Measurements from ENCODE around the gene IL11RA. TPM values are rescaled to one million over a fixed set of nuclear protein-coding genes. Genes with fewer than 3 reads are reported as not detected.

IL11RA gene
- 0.59 and 0.72 TPM in 2 replicates for total RNA-seq (2014; rRNA removed; shearing (Covaris generic))

DNA sequence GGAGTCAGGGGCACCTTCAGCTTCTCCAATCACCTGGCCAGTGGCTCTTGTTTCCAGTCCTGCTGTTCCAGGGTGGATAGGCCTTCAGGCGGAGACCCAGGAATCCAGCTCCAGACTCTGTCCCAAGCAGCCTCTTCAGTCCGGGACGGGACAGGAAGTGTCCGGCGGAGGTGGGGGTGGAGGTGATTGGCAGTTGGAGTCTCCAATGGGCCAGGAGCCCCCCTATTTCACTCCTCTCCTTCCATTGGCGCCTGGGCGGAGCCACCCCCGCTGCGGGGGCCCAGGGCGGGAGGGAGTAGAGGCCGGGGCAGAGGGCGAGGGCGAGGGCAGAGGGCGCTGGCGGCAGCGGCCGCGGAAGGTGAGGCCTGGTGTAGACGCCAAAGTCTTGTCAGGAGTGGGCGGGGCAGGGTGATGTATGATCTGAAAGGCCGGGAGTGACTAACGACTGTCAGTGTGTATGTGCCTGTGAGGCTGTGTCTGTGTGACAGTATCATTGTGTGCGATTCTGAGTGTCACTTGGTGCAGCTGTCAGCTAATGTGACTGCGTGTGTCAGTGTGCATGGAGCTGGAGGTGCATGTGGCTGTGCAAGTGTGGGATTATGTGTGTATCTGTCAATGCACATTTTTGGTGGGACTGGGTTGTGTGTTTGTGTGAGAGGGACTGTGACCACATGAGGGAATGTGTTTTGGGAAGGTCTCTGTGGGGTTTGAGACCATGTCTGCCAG is at the start of gene IL11RA:
IL11RA (plus strand) TSS at position 310 of the 726 bp plus-strand sequence. CDS start 3,033 bp downstream, outside the sequence.
- no peak for DNase-seq (ENCODE audit: low read depth)

DNA sequence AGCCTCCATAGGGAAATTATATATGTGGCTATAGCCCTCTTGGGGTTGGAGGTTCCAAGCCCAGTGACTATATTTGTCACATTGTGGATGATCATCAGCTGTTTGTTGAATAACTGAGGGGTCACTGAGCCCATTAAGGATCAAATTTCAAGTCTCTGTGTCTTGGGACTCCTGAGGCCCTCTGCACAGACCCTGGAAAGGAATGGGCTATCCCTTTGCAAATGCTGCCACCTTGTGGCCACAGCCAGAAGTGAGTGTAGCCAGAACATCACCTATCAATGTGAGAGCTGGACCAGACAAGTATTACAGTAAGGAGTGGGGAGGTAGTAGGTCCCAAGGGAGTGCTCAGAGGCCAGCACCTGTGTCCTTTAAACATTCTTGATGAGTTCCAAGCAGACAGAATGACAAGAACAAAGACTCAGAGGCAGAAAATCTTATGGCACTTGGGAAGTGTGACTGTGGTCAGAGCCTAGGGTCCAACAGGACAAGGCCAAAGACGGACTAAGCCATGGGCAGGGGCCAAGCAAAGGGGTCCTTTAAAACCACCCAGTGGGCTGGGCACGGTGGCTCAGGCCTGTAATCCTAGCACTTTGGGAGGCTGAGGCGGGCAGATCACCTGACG is 48.3 kb upstream of the IL11RA start:
- peak; percentile 60 for DNase-seq (ENCODE audit: low read depth)

DNA sequence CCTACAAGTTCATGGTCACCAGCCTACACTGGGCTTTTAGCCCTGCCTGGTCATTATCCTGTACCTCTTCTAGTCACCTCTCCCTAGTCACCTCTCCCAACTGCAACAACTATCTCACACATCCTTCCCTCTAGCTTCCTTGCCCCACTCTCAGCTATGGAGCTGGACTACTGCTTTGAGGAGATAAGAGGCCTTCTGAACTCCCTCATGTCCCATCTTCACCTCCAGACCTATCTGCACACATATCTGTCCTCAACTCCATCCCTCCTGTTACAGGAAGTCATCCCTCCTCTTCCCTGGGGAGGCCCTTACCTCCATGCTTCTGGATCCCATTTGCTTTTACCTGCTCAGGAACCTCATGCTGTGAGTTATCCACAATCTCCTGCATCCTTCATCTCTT is 45.8 kb upstream of the IL11RA start:
- DNase-seq (ENCODE audit: low read depth) = no peak

DNA sequence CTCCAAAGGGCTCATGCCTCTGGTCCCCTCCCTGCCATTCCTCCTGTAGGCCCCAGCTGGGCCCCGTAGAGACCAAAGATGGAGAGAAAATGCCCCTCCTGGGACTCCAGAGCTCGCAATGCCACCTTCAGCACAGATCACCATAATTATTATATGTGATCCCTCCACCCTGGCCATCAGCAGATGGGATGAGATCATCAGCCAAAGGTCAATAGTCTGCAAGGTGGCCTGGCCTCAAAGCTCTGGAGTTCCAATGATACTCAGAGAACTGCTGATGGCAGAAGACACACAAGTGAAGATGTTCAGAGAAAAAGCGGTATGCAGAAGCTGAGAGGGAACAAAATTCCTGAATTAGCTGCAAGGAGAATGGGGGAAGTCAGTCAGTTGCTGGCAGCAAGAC is 45.1 kb upstream of the IL11RA start:
- DNase-seq (ENCODE audit: low read depth) = no peak

DNA sequence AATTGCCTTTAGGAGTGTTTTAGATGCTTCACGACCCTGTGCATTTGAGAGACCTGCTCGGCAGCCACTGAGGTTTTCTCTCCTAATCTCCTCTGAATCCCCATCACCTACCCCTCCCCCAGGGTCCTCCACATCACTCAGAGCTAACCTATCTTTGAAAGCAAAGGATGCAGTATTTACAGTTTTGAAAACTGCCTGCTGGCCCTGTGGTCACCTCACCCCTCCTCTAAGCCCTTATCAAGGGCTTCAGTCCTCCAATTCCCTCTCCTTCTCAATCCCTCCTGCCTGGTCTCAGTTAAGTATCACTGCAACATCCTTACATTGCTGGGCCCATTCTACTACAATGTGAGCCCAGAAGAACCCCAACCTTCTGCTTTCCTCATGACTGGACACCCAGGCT is 44.7 kb upstream of the IL11RA start:
- no peak for DNase-seq (ENCODE audit: low read depth)

DNA sequence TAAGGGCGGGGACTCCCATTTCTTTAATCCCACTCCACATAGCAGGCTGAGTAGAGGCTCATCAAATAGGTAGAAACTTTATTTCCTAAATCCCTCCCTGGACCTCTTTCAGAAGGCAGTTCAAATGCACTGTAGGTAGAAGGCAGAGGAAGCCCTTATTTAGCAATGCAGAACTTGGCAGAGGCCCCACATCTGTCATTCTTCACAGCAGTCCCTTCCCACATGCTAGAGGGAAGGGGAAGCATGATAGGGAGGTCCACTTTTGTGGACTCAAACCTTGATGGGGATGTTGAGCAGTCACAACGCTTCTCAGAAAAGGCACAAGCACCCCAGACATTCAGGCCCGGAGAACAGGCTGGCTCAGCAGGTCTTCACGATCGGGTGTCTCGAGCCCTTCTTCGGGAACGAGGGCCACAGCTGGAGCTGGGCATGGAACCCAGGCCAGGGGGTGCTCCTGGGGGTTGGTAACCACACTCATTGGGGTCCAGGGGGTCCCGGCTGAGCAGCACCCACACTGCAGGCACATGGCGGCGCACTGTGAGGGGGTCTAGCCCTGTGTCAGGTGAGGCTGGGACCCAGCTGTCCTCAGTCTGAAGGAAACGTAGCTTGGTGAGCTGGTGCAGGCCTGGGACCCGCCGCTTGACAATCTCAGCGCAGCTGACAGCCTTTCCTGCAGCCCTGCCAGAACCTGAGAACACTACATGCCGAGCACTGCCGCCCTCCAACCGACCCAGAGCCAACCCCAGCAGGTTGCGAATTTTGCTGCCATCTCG is 41.4 kb upstream of the IL11RA start:
- no peak for DNase-seq (ENCODE audit: low read depth)

GRCh38 chr9:34611251-34611810 is 40.7 kb upstream of the IL11RA start:
- no peak for DNase-seq (ENCODE audit: low read depth)

DNA sequence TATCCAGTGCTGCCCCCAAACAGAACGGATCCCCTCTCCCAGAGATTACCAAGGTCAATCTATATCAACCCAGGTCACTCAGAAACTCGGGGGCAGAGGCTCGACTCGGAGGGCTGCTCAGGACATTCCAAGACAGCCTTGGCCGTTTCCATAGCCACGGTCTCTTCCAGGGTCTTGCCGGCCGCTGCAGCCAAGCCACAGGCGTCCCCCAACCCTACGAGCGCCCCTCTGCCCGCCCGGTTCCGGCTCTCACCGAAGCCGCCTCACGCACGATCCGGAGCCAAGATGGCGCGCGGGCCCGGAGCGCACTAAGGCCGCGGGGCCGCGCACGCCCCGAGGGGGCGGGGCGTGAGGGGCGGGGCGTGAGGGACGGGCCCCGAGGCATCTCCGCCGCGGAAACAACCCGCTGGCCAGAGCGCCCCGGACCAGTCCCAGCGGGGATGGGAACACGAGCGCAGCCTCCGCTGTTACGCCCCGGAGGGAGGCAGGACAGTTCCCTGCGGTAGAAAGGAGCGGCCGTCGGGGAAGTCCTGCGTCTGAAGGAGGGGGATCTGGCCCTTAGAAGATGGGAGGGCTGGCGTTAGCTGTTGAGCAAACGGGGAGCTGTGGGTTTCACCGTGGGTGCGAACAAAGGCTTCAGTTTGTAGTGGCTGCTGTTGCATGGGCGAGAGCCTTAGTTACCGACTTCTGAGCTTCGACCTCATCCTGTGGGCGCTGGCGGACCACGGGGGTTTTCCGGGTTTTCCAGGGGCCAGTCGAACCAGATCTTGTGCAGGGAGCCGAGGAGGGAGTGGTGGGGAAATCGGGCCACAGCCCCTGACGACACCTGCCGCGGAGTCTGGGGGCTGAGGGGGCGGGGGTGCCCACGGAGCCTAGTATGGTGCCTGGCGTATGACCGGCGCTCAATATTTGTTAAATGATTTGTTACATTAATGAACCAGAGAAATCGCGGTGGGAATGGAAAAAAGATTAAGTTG is 39.9 kb upstream of the IL11RA start, which contains the start of gene RPP25L:
RPP25L (minus strand) TSS at position 287 of the 977 bp plus-strand sequence. CDS start 801 bp downstream, outside the sequence.
- peak; percentile 81 for DNase-seq (ENCODE audit: low read depth)

DNA sequence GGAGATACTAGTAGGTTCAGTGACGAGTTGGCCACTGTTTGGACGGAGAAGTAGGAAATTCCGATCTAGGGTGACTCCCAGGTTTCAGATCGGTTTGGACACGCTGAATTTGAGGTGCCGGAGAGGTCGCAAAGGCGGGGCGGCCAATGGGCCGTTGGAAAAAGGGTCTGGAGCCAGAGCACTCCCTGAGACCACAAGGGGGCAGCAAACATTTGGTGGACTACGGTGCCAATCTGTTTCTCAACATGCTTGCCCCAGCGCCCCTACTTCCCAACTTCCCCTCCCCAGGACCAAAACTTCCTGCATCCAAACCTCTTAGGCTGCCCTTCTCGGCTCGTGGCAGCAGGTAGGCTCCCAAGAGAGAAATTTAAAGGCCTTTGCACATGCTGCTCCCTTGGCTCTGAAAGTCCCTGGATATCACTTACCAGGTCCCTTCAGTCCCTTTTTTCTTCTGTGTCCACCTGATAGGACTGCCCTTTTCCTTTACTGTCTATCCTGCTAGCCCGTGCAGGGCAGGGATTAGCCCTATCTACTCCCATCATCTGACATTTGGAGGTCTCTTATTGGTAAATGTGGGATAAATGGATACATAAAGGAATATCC is 39.1 kb upstream of the IL11RA start:
- DNase-seq (ENCODE audit: low read depth) = peak; percentile 72

DNA sequence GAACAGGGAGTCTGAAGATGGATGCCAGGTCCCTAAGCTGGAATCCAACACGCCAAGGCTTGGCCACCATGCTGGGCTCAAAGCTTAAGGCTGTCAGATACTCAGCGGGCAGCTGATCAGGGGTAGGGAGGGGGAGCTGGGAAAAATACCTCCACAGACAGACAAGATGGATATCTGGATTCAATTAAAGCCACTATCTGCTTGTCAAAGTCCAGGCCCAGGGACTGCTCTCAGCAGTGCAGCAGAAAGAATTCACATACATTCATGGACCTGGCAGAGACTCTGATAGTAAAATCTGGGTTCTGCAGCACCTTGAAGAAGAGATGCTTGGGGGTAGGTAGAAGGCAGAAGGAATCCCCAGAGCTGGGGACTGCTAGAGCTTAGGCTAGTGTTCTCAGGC is 36.9 kb upstream of the IL11RA start:
- DNase-seq (ENCODE audit: low read depth) = no peak

DNA sequence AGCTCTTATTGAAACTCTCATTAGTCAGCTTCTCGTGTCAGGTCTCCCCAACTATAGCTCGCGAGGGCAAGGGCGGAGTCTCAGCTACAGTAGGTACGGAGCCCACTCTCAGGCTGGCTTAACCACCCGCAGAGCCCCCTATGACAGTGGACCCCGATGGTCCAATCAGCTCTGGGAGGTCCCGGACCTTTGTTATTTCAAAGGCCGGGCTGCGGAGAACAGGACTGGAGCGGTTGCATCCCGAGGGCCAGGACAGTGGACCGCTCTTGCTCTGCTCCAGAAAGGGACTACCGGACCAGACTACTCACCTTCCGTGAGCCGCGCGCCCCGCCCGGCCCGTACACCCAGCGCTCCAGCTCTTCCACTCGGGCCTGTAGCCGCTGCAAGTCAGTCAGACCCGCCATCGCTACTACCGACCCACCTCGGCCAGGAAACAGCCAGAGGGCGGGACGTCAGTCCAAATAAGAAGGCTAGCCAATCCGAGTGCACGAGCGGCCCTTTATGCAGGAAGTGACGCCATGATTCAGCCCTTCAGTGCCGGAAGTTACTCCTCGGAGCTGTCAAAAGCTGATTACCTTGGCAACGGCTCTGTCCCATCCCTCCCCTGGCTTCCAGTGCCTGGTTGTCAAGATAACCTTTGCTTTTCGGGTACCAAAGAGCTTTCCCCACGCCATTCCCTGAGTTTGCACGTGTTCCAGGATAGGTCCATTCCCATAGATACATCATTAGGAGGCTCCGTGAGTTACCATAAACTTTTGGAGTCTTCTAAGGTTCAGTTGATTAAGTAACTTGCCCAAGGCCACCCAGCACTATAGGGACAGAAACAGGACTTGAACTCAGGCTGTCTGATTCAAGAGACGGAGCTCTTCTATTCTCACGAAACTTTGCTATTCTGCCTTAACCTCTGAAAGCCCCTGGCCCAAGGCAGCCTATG is 31.7 kb upstream of the IL11RA start, which contains the start of gene DCTN3:
DCTN3 (minus strand) TSS at position 435 of the 934 bp plus-strand sequence; CDS start at position 404, 31 bp downstream.
- DNase-seq (ENCODE audit: low read depth) = peak; percentile 93

DNA sequence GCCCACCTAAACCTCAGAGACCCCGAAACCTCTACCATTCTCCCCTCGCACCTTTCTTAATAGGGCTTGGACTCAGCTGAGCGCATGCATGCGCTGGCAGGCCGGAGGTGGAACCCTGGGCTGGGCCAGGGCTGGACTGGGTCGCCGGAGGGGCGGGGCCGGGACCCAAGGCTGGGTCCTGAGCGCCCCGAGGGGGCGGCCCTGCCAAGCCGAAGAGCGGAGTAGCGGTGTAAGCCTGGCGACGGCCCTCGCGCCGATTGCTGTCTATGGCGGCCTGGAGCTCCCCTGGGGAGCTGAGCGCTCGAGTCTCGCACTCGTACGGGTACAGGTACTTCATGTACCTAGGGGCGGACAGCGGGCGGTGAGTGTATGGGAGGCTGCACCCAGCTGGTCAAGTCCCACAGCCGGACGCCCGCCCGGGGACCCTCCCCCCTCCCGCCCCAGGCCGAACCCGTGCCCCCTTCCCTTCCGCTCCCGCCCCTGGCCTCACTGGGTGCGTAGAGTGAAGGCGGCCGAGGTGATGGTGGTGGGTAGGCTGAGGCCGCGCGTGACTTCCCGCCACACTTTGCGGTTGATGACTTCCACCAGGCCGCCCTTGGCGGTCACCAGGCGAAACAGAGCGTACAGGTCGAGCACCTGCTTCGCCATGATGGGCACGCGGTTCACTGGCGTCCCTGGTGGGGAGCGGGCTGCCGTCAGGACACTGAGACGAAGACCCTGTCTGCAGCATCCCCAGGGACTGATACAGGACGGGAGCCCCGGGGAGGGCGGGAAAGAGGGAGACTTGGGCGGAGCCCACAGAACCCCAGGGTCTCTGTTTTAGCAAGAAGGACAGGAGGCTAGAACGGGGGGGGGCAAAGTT is 28.4 kb upstream of the IL11RA start:
- DNase-seq (ENCODE audit: low read depth) = no peak

- DNase-seq (ENCODE audit: low read depth) = no peak
These were observed 27.4 kb upstream of the IL11RA start for GRCh38 chr9:34624475-34625185.

GRCh38 chr9:34625186-34625486 is 26.8 kb upstream of the IL11RA start:
- DNase-seq (ENCODE audit: low read depth) = no peak

DNA sequence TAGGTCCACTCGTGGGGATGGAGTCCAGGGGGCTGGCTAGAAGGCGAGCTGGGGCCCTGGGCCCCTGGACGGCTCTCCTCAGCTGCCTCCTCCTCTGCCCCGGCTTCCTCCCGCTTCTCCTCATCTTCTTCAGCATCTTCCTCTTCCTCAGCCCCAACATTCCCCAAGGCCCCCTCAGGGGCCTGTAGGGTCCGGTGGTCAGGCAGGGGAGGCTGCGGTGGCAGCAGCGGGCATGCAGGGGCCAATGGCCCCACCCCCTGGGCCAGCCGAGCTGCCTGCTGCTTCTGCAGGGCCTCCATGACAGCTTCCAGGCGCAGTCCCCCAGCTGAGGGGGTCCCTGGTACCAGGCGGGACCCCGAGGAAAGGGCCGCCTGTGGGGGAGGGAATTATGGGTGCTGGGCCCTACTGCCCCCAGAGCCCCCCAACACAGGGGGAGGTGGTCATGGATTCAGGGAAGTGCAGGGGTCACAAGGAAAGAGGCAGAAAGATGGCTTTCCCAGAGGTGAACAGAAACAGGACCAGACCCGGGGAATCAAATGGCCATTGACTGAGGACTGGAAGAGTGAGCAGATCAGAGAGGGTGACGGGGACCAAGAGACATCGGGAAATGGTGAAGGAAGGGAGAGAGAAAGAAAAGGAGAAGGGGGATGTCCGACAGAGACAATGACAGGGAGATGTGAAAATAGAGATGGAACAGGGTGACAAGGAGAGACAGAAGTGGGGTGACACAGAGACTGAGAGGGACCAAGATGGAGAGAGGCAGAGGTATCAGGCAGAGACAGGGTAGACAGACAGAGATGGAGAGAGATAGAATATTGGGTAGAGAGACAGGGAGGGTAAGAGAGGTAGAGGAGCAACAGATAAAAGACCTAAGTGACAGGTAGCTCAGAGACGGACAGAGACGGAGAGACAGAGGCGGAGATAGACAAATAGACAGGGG is 24.0 kb upstream of the IL11RA start:
- no peak for DNase-seq (ENCODE audit: low read depth)

GRCh38 chr9:34628656-34629490 is 23.1 kb upstream of the IL11RA start, which contains the start of gene ARID3C:
Gene ARID3C, minus strand, starts transcription at chr9:34629066. Its CDS starts 1,052 bp downstream, at chr9:34628014.
- no peak for DNase-seq (ENCODE audit: low read depth)
